Fibroblast of lung (primary cell): ENCODE results near the gene COBL. TPM values are rescaled to one million over a fixed set of nuclear protein-coding genes. Genes with fewer than 3 reads are reported as not detected.

Source experiments
- DNase-seq, 2 donors: peaks; one replicate each; pipeline versions ENCODE4 v3.0.0 to v3.0.0-alpha.2; 2010; ENCODE audit warnings: low read depth in 2 of 2
- H2AFZ ChIP-seq: 2 replicates; pipeline ENCODE4 v1.5.1; 2012; ENCODE audit warnings: low read length, control low read depth, inconsistent platforms
- H3K27ac ChIP-seq: 2 replicates; pipeline ENCODE4 v1.5.1; 2011; ENCODE audit warnings: low read length, control low read depth; ENCODE audit not compliant: insufficient read depth
- H3K27me3 ChIP-seq: 2 replicates; pipeline ENCODE4 v1.5.1; 2011; ENCODE audit warnings: mild to moderate bottlenecking, low read length; ENCODE audit not compliant: control insufficient read depth, insufficient read depth
- H3K36me3 ChIP-seq: 2 replicates; pipeline ENCODE4 v1.5.1; 2011; ENCODE audit warnings: low read length; ENCODE audit not compliant: control insufficient read depth, insufficient read depth
- H3K4me1 ChIP-seq: 2 replicates; pipeline ENCODE4 v1.5.1; 2011; ENCODE audit warnings: low read length; ENCODE audit not compliant: control insufficient read depth, insufficient read depth; ENCODE audit errors: extremely low read depth
- H3K4me2 ChIP-seq: 2 replicates; pipeline ENCODE4 v1.5.1; 2011; ENCODE audit warnings: low read length, control low read depth; ENCODE audit not compliant: insufficient read depth; ENCODE audit errors: extremely low read depth
- H3K4me3 ChIP-seq, 4 experiments: fragments of 200-600 bp in 1 of 4; sonication (generic) in 1 of 4; replicated peaks in 1 of 4; 2 replicates each; pipeline ENCODE4 v1.5.1; 2011 to 2016; ENCODE audit warnings: low read length in 4 of 4, low read depth in 3 of 4, mild to moderate bottlenecking in 3 of 4, control low read depth in 2 of 4, inconsistent platforms in 1 of 4, mixed read lengths in 1 of 4; ENCODE audit not compliant: insufficient read depth in 1 of 4; ENCODE audit errors: control extremely low read depth in 1 of 4
- H3K79me2 ChIP-seq: 2 replicates; pipeline ENCODE4 v1.5.1; 2012; ENCODE audit warnings: mild to moderate bottlenecking, low read length, inconsistent platforms; ENCODE audit not compliant: control insufficient read depth, insufficient read depth
- H3K9ac ChIP-seq: 2 replicates; pipeline ENCODE4 v1.5.1; 2011; ENCODE audit warnings: mild to moderate bottlenecking, low read length, control low read depth; ENCODE audit not compliant: insufficient read depth
- H3K9me3 ChIP-seq: 2 replicates; pipeline ENCODE4 v1.5.1; 2012; ENCODE audit warnings: low read depth, low read length; ENCODE audit not compliant: control insufficient read depth, insufficient read depth
- H4K20me1 ChIP-seq: 2 replicates; pipeline ENCODE4 v1.5.1; 2011; ENCODE audit warnings: low read length; ENCODE audit not compliant: control insufficient read depth, insufficient read depth; ENCODE audit errors: extremely low read depth
- EZH2 ChIP-seq: IDR thresholded peaks from 2 replicates; pipeline ENCODE4 v1.5.1; 2012; ENCODE audit warnings: low read length, control low read depth, mild to moderate bottlenecking; ENCODE audit errors: missing control alignments
- polyA plus RNA-seq, 2 donors: library from polyadenylated mRNA; depleted of rRNA in 1 of 2; stranded (reverse) in 1 of 2; unstranded in 1 of 2; fragments of >200 nt; gene quantifications; 2 replicates each; pipeline ENCODE4 v1.2.1, GENCODE V29; 2011 to 2012; ENCODE audit warnings: missing spikeins in 1 of 2
- total RNA-seq: library from RNA; depleted of rRNA; stranded (reverse); fragments of >200 nt; gene quantifications from 2 replicates; pipeline ENCODE4 v1.2.1, GENCODE V29; 2014
- TF ChIP-seq, protein P1 (sequence below), 2 donors: IDR thresholded peaks in 1 of 2; conservative IDR thresholded peaks in 1 of 2; 1 replicate in 1 of 2; 2 replicates in 1 of 2; pipeline ENCODE4 v1.5.1; 2011 to 2012; ENCODE audit warnings: low read length in 2 of 2, control low read depth in 1 of 2, inconsistent platforms in 1 of 2, low read depth in 1 of 2, mild to moderate bottlenecking in 1 of 2

The COBL gene
- total and polyA plus RNA-seq, 2 donors (not counting 1 experiment from before 2014, with no cell fraction given) = 0.10 to 0.33 TPM

- H4K20me1 ChIP-seq = no peaks in the 10 kb centered on the region
- H3K9ac ChIP-seq = no peak overlapping the region
- no peak for TF ChIP-seq EZH2
- TF ChIP-seq, protein P1, sequence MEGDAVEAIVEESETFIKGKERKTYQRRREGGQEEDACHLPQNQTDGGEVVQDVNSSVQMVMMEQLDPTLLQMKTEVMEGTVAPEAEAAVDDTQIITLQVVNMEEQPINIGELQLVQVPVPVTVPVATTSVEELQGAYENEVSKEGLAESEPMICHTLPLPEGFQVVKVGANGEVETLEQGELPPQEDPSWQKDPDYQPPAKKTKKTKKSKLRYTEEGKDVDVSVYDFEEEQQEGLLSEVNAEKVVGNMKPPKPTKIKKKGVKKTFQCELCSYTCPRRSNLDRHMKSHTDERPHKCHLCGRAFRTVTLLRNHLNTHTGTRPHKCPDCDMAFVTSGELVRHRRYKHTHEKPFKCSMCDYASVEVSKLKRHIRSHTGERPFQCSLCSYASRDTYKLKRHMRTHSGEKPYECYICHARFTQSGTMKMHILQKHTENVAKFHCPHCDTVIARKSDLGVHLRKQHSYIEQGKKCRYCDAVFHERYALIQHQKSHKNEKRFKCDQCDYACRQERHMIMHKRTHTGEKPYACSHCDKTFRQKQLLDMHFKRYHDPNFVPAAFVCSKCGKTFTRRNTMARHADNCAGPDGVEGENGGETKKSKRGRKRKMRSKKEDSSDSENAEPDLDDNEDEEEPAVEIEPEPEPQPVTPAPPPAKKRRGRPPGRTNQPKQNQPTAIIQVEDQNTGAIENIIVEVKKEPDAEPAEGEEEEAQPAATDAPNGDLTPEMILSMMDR (conservative IDR thresholded peaks at IDR 0.05 in 1 of 2, IDR thresholded peaks at IDR 0.05 in 1 of 2; ENCODE audit: low read depth in 1 of 2, low read length in 2 of 2) = no peak
- no peaks in the 10 kb centered on the region for H3K9me3 ChIP-seq
- H3K79me2 ChIP-seq = no peaks in the 10 kb centered on the region
- no peak for DNase-seq
- no peak overlapping the region for H3K4me2 ChIP-seq
- no peaks in the 10 kb centered on the region for H3K36me3 ChIP-seq
- H3K27ac ChIP-seq = no peak overlapping the region
- no peak overlapping the region for H3K4me3 ChIP-seq
- peaks cover 3% of the 10 kb centered on the region for H3K4me1 ChIP-seq
- H2AFZ ChIP-seq = no peak overlapping the region
- H3K27me3 ChIP-seq = no peaks in the 10 kb centered on the region
Observed at GRCh38 chr7:51064688-51065087, 251.9 kb downstream of the COBL start.

- no peak overlapping the region for H3K4me3 ChIP-seq
- H2AFZ ChIP-seq = no peak overlapping the region
- no peaks in the 10 kb centered on the region for H3K36me3 ChIP-seq
- DNase-seq = no peak
- H3K9me3 ChIP-seq = no peaks in the 10 kb centered on the region
- no peak overlapping the region for H3K4me2 ChIP-seq
- no peak overlapping the region for H3K9ac ChIP-seq
- no peak overlapping the region for H3K27ac ChIP-seq
- no peaks in the 10 kb centered on the region for H4K20me1 ChIP-seq
- H3K27me3 ChIP-seq = no peaks in the 10 kb centered on the region
- no peaks in the 10 kb centered on the region for H3K4me1 ChIP-seq
- TF ChIP-seq, protein P1 (conservative IDR thresholded peaks at IDR 0.05 in 1 of 2, IDR thresholded peaks at IDR 0.05 in 1 of 2; ENCODE audit: low read depth in 1 of 2, low read length in 2 of 2) = no peak
- TF ChIP-seq EZH2 = no peak
- no peaks in the 10 kb centered on the region for H3K79me2 ChIP-seq
Observed at GRCh38 chr7:51062222-51062987, 254.2 kb downstream of the COBL start.

GRCh38 chr7:51060536-51060935 is 256.1 kb downstream of the COBL start:
- no peak overlapping the region for H2AFZ ChIP-seq
- no peaks in the 10 kb centered on the region for H3K4me1 ChIP-seq
- no peaks in the 10 kb centered on the region for H4K20me1 ChIP-seq
- H3K4me3 ChIP-seq = no peak overlapping the region
- TF ChIP-seq EZH2 = no peak
- TF ChIP-seq, protein P1 (conservative IDR thresholded peaks at IDR 0.05 in 1 of 2, IDR thresholded peaks at IDR 0.05 in 1 of 2; ENCODE audit: low read depth in 1 of 2, low read length in 2 of 2) = no peak
- H3K27ac ChIP-seq = no peak overlapping the region
- no peaks in the 10 kb centered on the region for H3K36me3 ChIP-seq
- H3K9ac ChIP-seq = no peak overlapping the region
- no peak overlapping the region for H3K4me2 ChIP-seq
- H3K9me3 ChIP-seq = no peaks in the 10 kb centered on the region
- no peaks in the 10 kb centered on the region for H3K27me3 ChIP-seq
- DNase-seq = no peak
- no peaks in the 10 kb centered on the region for H3K79me2 ChIP-seq
